GM12878 (cell line): ENCODE results near the gene TMEM238L. TPM values are rescaled to one million over a fixed set of nuclear protein-coding genes. Genes with fewer than 3 reads are reported as not detected.

ENCODE experiments used
- ATAC-seq: fragments of 200-7000 bp; cut with Tn5 transposase; 3 replicates; pipeline ENCODE4 v1.9.1; 2020; ENCODE audit warnings: mild to moderate bottlenecking, moderate library complexity
- BruUV-seq: library from RNA; stranded (reverse); fragments of 400-500 nt; replicated peaks from 2 replicates; lab custom pipeline; 2021; lab: Mats Ljungman, UMichigan
- CTCF ChIA-PET: fragments of 300-600 bp; sonication (Branson Sonifier 250); formaldehyde crosslinking; extraction: SDS; loops from one replicate; lab custom pipeline; 2021; ENCODE audit warnings: inconsistent platforms; lab: Yijun Ruan, JAX
- POLR2A ChIA-PET: fragments of 350-600 bp; formaldehyde crosslinking; extraction: SDS; loops from one replicate; lab custom pipeline; 2021; ENCODE audit warnings: inconsistent platforms; lab: Charles Lee
- RAD21 ChIA-PET: fragments of 300-600 bp; sonication (Branson Sonifier 250); formaldehyde crosslinking; loops from one replicate; lab custom pipeline; 2023; ENCODE audit warnings: antibody characterized with exemption; ENCODE audit not compliant: unreplicated experiment; lab: Charles Lee
- SMC1A ChIA-PET: fragments of 300-600 bp; sonication (Branson Sonifier 250); formaldehyde crosslinking; loops from one replicate; lab custom pipeline; 2023; ENCODE audit not compliant: unreplicated experiment, uncharacterized antibody; lab: Charles Lee
- DNase-seq: peaks from one replicate; pipeline ENCODE4 v3.0.0-alpha.2; 2011; ENCODE audit warnings: low read depth, low spot score
- FAIRE-seq: peaks from 3 replicates; lab custom pipeline; 2011; peaks lifted over from hg19 to GRCh38; lab: Jason Lieb, UNC
- H2AFZ ChIP-seq: 2 replicates; pipeline ENCODE4 v1.6.0; 2011; ENCODE audit warnings: low read depth, low read length, control low read depth; ENCODE audit not compliant: control insufficient read depth
- H3K27ac ChIP-seq: 2 replicates; pipeline ENCODE4 v1.5.1; 2011; ENCODE audit warnings: control low read depth; ENCODE audit not compliant: control insufficient read depth, insufficient read depth
- H3K27me3 ChIP-seq, 2 experiments: replicated peaks in 1 of 2; 2 replicates each; pipeline versions ENCODE4 v1.6.0 to v1.6.1; 2011; ENCODE audit warnings: low read length in 1 of 2; ENCODE audit not compliant: control insufficient read depth in 2 of 2, insufficient read depth in 2 of 2
- H3K36me3 ChIP-seq, 2 experiments: 2 replicates each; pipeline ENCODE4 v1.5.1; 2011; ENCODE audit warnings: low read length in 1 of 2; ENCODE audit not compliant: control insufficient read depth in 2 of 2, insufficient read depth in 2 of 2
- H3K4me1 ChIP-seq: 2 replicates; pipeline ENCODE4 v1.6.1; 2011; ENCODE audit warnings: mild to moderate bottlenecking, low read length, moderate library complexity, mixed read lengths; ENCODE audit not compliant: control insufficient read depth, insufficient read depth
- H3K4me2 ChIP-seq: 2 replicates; pipeline ENCODE4 v1.6.0; 2011; ENCODE audit warnings: control low read depth; ENCODE audit not compliant: control insufficient read depth, insufficient read depth
- H3K4me3 ChIP-seq: fragments of 200-600 bp; sonication (generic); 2 replicates; pipeline ENCODE4 v1.5.1; 2016
- H3K79me2 ChIP-seq: 2 replicates; pipeline ENCODE4 v1.6.0; 2011; ENCODE audit warnings: low read length; ENCODE audit not compliant: control insufficient read depth, insufficient read depth
- H3K9ac ChIP-seq: 2 replicates; pipeline ENCODE4 v1.8.0; 2011; ENCODE audit warnings: low read length, control low read depth, mixed read lengths; ENCODE audit not compliant: control insufficient read depth, insufficient read depth
- H3K9me3 ChIP-seq: replicated peaks from 3 replicates; pipeline ENCODE4 v1.5.1; 2011; ENCODE audit warnings: mild to moderate bottlenecking, low read length; ENCODE audit not compliant: control insufficient read depth, insufficient read depth
- H4K20me1 ChIP-seq: 2 replicates; pipeline ENCODE4 v1.6.0; 2011; ENCODE audit not compliant: control insufficient read depth, insufficient read depth
- EGR1 ChIP-seq, 2 experiments: IDR thresholded peaks; 1 replicate in 1 of 2; 2 replicates in 1 of 2; pipeline ENCODE4 v1.6.1; 2011 to 2012; ENCODE audit warnings: low read depth in 2 of 2, low read length in 2 of 2, borderline replicate concordance in 1 of 2, mild to moderate bottlenecking in 1 of 2, moderate library complexity in 1 of 2
- GABPA ChIP-seq: IDR thresholded peaks from 2 replicates; pipeline ENCODE4 v1.6.1; 2014; ENCODE audit warnings: antibody characterized with exemption, low read depth, mild to moderate bottlenecking, inconsistent platforms
- HDGF ChIP-seq: fragments of 450-650 bp; IDR thresholded peaks from 2 replicates; pipeline ENCODE4 v1.6.1; 2016; ENCODE audit warnings: antibody characterized with exemption
- MXI1 ChIP-seq: fragments of 150-350 bp; IDR thresholded peaks from 2 replicates; pipeline ENCODE4 v1.6.1; 2011; ENCODE audit warnings: low read depth, mild to moderate bottlenecking, inconsistent platforms, low read length, improper control_type of control experiment
- NR2C2 ChIP-seq: IDR thresholded peaks from 2 replicates; pipeline ENCODE4 v1.6.1; 2011; ENCODE audit warnings: borderline replicate concordance, low read depth; ENCODE audit not compliant: control insufficient read depth, insufficient read length
- NR2F1 ChIP-seq: fragments of 450-650 bp; conservative IDR thresholded peaks from 2 replicates; pipeline ENCODE4 v1.6.1; 2017; ENCODE audit warnings: mild to moderate bottlenecking
- PAX5 ChIP-seq: IDR thresholded peaks from 2 replicates; pipeline ENCODE4 v1.6.1; 2011; ENCODE audit warnings: low read depth, low read length, borderline replicate concordance
- PAX8 ChIP-seq: fragments of 450-650 bp; IDR thresholded peaks from 2 replicates; pipeline ENCODE4 v1.6.1; 2017; ENCODE audit warnings: mild to moderate bottlenecking, moderate library complexity
- POU2F2 ChIP-seq: IDR thresholded peaks from 3 replicates; pipeline ENCODE4 v1.6.1; 2011; ENCODE audit warnings: low read depth, mild to moderate bottlenecking, low read length, borderline replicate concordance
- RB1 ChIP-seq: fragments of 450-650 bp; formaldehyde crosslinking; IDR thresholded peaks from 2 replicates; pipeline ENCODE4 v1.6.1; 2017; ENCODE audit warnings: mild to moderate bottlenecking, borderline replicate concordance
- RFX5 ChIP-seq: IDR thresholded peaks from 2 replicates; pipeline ENCODE4 v1.6.1; 2011; ENCODE audit warnings: low read depth, low read length, improper control_type of control experiment
- RUNX3 ChIP-seq: IDR thresholded peaks from 2 replicates; pipeline ENCODE4 v1.6.1; 2012; ENCODE audit warnings: low read length, inconsistent platforms
- SREBF1 ChIP-seq: IDR thresholded peaks from 2 replicates; pipeline ENCODE4 v1.6.1; 2012; ENCODE audit warnings: mild to moderate bottlenecking, low read length
- WGBS: methylation state at CpG from one replicate; pipeline ENCODE4 v1.1.6; 2016; ENCODE audit warnings: low lambda C conversion rate; ENCODE audit not compliant: insufficient replicate concordance, insufficient coverage; ENCODE audit errors: missing lambda C conversion rate; 5-methylcytosine and 5-hydroxymethylcytosine counted together
- in situ Hi-C: fragments of 300-500 bp; cut with MboI; formaldehyde crosslinking; loops from 9 replicates; pipeline ENCODE4 v1.14.3; 2018; ENCODE audit warnings: mixed read lengths
- intact Hi-C: fragments of 100-400 bp; cut with micrococcal nuclease; formaldehyde crosslinking; loops from one replicate; pipeline ENCODE4 v1.14.2; 2022; ENCODE audit not compliant: unreplicated experiment
- polyA plus RNA-seq, 11 experiments: library from polyadenylated mRNA; depleted of rRNA in 4 of 11; unstranded in 6 of 11; stranded (reverse) in 5 of 11; fragments of >200 nt; fragmentation: Nextera tagmentation in 4 of 11; fragmentation: Illumina TruSeq in 1 of 11; extraction: Ambion mirVana in 4 of 11; extraction: Trizol in 1 of 11; gene quantifications; 1 replicate in 1 of 11; 2 replicates in 10 of 11; pipeline versions ENCODE4 v1.2.1 to v1.2.3, GENCODE V29; 2011 to 2016; ENCODE audit warnings: inconsistent platforms in 2 of 11, missing spikeins in 2 of 11, low read depth in 1 of 11
- total RNA-seq, 4 experiments: library from RNA; depleted of rRNA in 3 of 4; stranded (reverse); fragments of >200 nt in 3 of 4; fragmentation: Illumina TruSeq in 1 of 4; extraction: Trizol in 1 of 4; gene quantifications; 2 replicates each; pipeline versions ENCODE4 v1.2.1 to v1.2.3, GENCODE V29; 2013 to 2021

The TMEM238L gene
- total and polyA plus RNA-seq, 10 of the 15 experiments (the other 5 are each of a cell fraction or from before 2014, with no cell fraction given), result not detected

GRCh38 chr17:10845388-10845751, 41.5 kb upstream of the TMEM238L start:
- Histone ChIP-seq H3K4me3 (no peak overlapping the region), H3K9me3 (no peaks in the 10 kb centered on the region), H3K36me3 (no peaks in the 10 kb centered on the region), H3K4me1 (no peaks in the 10 kb centered on the region), H3K27me3 (no peaks in the 10 kb centered on the region; a peak in 2 of 4 replicates), H2AFZ (no peak overlapping the region), H3K79me2 (no peaks in the 10 kb centered on the region), H3K4me2 (no peak overlapping the region), H3K27ac (no peak overlapping the region), H4K20me1 (no peaks in the 10 kb centered on the region), H3K9ac (no peak overlapping the region)
- CTCF ChIA-PET, result interaction anchor here (0.6 to 4.4 kb wide), 12 partner anchors 8 to 1233 kb away, joined by 3 to 53 read pairs (median 4); no protein-coding TSS in a partner anchor
- TF ChIP-seq RB1 (no peak), MXI1 (0 out of 2 replicates have a peak, but pooled peaks have one; percentile 0), PAX8 (no peak), SREBF1 (no peak)
- POLR2A ChIA-PET, result no interaction called here
- BruUV-seq, result no TSS peak
- DNase-seq, result no peak
- no peak for ATAC-seq
- no peak for FAIRE-seq
- intact Hi-C loops (loop anchor here (1.0 to 5.0 kb wide), 4 partner anchors 93 to 213 kb away; no protein-coding TSS in a partner anchor), in situ Hi-C loops (loop anchor here (5.0 kb wide), 2 partner anchors 108 to 198 kb away; no protein-coding TSS in a partner anchor)
- RAD21 ChIA-PET, result interaction anchor here (0.9 to 3.3 kb wide), 5 partner anchors 20 to 214 kb away, joined by 3 to 17 read pairs (median 3); no protein-coding TSS in a partner anchor
- WGBS, result 29% methylated on average over 6 of the region's 6 CpGs
- SMC1A ChIA-PET, result interaction anchor here (2.0 to 3.2 kb wide), 2 partner anchors 198 to 200 kb away, joined by 11 to 12 read pairs; no protein-coding TSS in a partner anchor

GRCh38 chr17:10844621-10845387, 40.9 kb upstream of the TMEM238L start:
- FAIRE-seq, result peak; percentile 49
- Histone ChIP-seq H3K4me3 (0 out of 2 replicates have a peak overlapping the region, but pooled peaks have one; percentile 9), H3K9ac (no peak overlapping the region), H4K20me1 (no peaks in the 10 kb centered on the region), H3K36me3 (no peaks in the 10 kb centered on the region), H3K4me2 (peak overlapping the region; percentile 51; the same call in 1 of the 2 replicates), H3K79me2 (no peaks in the 10 kb centered on the region), H3K4me1 (no peaks in the 10 kb centered on the region), H3K9me3 (no peaks in the 10 kb centered on the region), H3K27ac (no peak overlapping the region), H3K27me3 (no peaks in the 10 kb centered on the region; a peak in 1 of 4 replicates), H2AFZ (peak overlapping the region; percentile 66)
- CTCF ChIA-PET, result interaction anchor here (0.6 to 4.4 kb wide), 18 partner anchors 9 to 1572 kb away, joined by 3 to 53 read pairs (median 4); no protein-coding TSS in a partner anchor
- RAD21 ChIA-PET, result interaction anchor here (0.9 to 3.3 kb wide), 5 partner anchors 19 to 214 kb away, joined by 3 to 17 read pairs (median 3); no protein-coding TSS in a partner anchor
- POLR2A ChIA-PET, result no interaction called here
- peak; percentile 5 for DNase-seq
- SMC1A ChIA-PET, result interaction anchor here (0.7 to 3.2 kb wide), 6 partner anchors 192 to 211 kb away, joined by 3 to 12 read pairs (median 6); no protein-coding TSS in a partner anchor
- WGBS, result 5% methylated on average over 26 of the region's 28 CpGs
- intact Hi-C loops (loop anchor here (1.0 to 5.0 kb wide), 4 partner anchors 93 to 213 kb away; no protein-coding TSS in a partner anchor), in situ Hi-C loops (loop anchor here (5.0 kb wide), 2 partner anchors 108 to 198 kb away; no protein-coding TSS in a partner anchor)
- ATAC-seq, result peak; percentile 99
- no TSS peak for BruUV-seq
- TF ChIP-seq POU2F2, result no peak
- no peak for TF ChIP-seq NR2C2
- TF ChIP-seq HDGF, result no peak
- TF ChIP-seq NR2F1, result no peak
- 0 out of 2 replicates have a peak, but pooled peaks have one; percentile 45 for TF ChIP-seq RUNX3
- TF ChIP-seq EGR1 (IDR thresholded peaks at IDR 0.05; ENCODE audit: borderline replicate concordance in 1 of 2, low read depth in 2 of 2, low read length in 2 of 2), result no peak
- no peak for TF ChIP-seq RFX5
- no peak for TF ChIP-seq PAX5
- no peak for TF ChIP-seq GABPA
